Measurements from ENCODE around the gene IGIP.
A peak's percentile ranks its signal among the peaks of the same experiment; 100 is the strongest.

IGIP gene

GRCh38 chr5:140166911-140167310, 41.2 kb downstream of the IGIP start:
- no peak for DNase-seq

- DNase-seq: no peak
Observed at GRCh38 chr5:140168371-140168770, 42.6 kb downstream of the IGIP start.

GRCh38 chr5:140169410-140169809, 43.7 kb downstream of the IGIP start:
- peak; percentile 11 for DNase-seq

GRCh38 chr5:140172483-140172882, 46.7 kb downstream of the IGIP start:
- DNase-seq: no peak

- DNase-seq: no peak
Observed at GRCh38 chr5:140174014-140174413, 48.3 kb downstream of the IGIP start.

- DNase-seq: peak; percentile 59
Observed at GRCh38 chr5:140174465-140175366, 49.0 kb downstream of the IGIP start, which contains the start of gene CYSTM1. Gene CYSTM1, plus strand, starts transcription at chr5:140175188. Its CDS starts 19,278 bp downstream, at chr5:140194466.

GRCh38 chr5:140175367-140176030, 49.8 kb downstream of the IGIP start:
- peak; percentile 10 for DNase-seq

- DNase-seq: no peak
Observed at GRCh38 chr5:140176031-140176387, 50.3 kb downstream of the IGIP start.

- no peak for DNase-seq
Observed at GRCh38 chr5:140178086-140178410, 52.3 kb downstream of the IGIP start.

- DNase-seq: no peak
Observed at GRCh38 chr5:140178482-140179116, 52.9 kb downstream of the IGIP start.
